Adrenal gland (tissue), 12 donors: ENCODE results near the gene CTXN2. TPM values are rescaled to one million over a fixed set of nuclear protein-coding genes. Genes with fewer than 3 reads are reported as not detected.
A peak's percentile ranks its signal among the peaks of the same experiment; 100 is the strongest.

Experiments used
- DNase-seq, 7 donors: peaks; one replicate each; pipeline ENCODE4 v3.0.0-alpha.2; 2019 to 2020
- H3K27ac ChIP-seq, 5 donors: fragments of 200-600 bp; sonication (generic) in 4 of 5; 1 replicate in 3 of 5; 2 replicates in 2 of 5; pipeline versions ENCODE4 v1.5.1 to v1.8.0; 2016 to 2020; ENCODE audit warnings: mild to moderate bottlenecking in 1 of 5
- H3K27me3 ChIP-seq: fragments of 200-600 bp; 2 replicates; pipeline ENCODE4 v1.8.0; 2021
- H3K36me3 ChIP-seq, 2 donors: fragments of 200-600 bp; replicated peaks in 1 of 2; 1 replicate in 1 of 2; 2 replicates in 1 of 2; pipeline versions ENCODE4 v1.5.1 to v1.8.0; 2018 to 2022
- H3K4me1 ChIP-seq, 2 donors: fragments of 200-600 bp; replicated peaks in 1 of 2; 1 replicate in 1 of 2; 2 replicates in 1 of 2; pipeline versions ENCODE4 v1.5.1 to v1.8.0; 2018 to 2021
- H3K4me3 ChIP-seq, 4 donors: fragments of 200-600 bp; sonication (generic) in 3 of 4; one replicate each; pipeline ENCODE4 v1.5.1; 2016 to 2018
- H3K9me3 ChIP-seq, 3 donors: fragments of 200-600 bp; sonication (generic) in 1 of 3; replicated peaks in 1 of 3; 1 replicate in 2 of 3; 2 replicates in 1 of 3; pipeline versions ENCODE4 v1.5.1 to v1.8.0; 2016 to 2021
- POLR2A ChIP-seq, 2 donors: fragments of 450-650 bp; IDR thresholded peaks; one replicate each; pipeline ENCODE4 v1.6.1; 2017; ENCODE audit warnings: antibody characterized with exemption in 2 of 2, mild to moderate bottlenecking in 2 of 2, moderate library complexity in 1 of 2
- WGBS, 4 donors: extraction: QIAGEN DNeasy Blood & Tissue Kit in 2 of 4; methylation state at CpG; one replicate each; pipeline versions ENCODE4 v1.1.5 to v1.1.7; 2013 to 2017; 5-methylcytosine and 5-hydroxymethylcytosine counted together
- intact Hi-C, 2 donors: fragments of 100-400 bp; cut with DNase I; formaldehyde crosslinking; loops; one replicate each; pipeline versions ENCODE4 v1.14.1 to v1.15.0; 2022 to 2023
- polyA plus RNA-seq, 3 donors: library from polyadenylated mRNA; stranded (reverse); fragments of 200-250 nt in 2 of 3; fragments of 350-450 nt in 1 of 3; fragmentation: Illumina TruSeq in 1 of 3; extraction: RNeasy Lipid Tissue Mini Kit (QIAGEN cat#74804) in 1 of 3; gene quantifications; one replicate each; pipeline ENCODE4 v1.2.3, GENCODE V29; 2013 to 2014
- total RNA-seq, 9 donors: library from RNA; depleted of rRNA in 4 of 9; stranded (reverse); fragments of >200 nt in 4 of 9; fragments of 120-200 nt in 1 of 9; fragmentation: NEBNext Ultra II Directional in 1 of 9; extraction: Animal tissue kit (Norgen Biotek cat#: 25700) in 1 of 9; gene quantifications; one replicate each; pipeline versions ENCODE4 v1.1.0 to v1.2.4, GENCODE V29; 2013 to 2023
- TF ChIP-seq, protein P1 (sequence below), 6 experiments: fragments of 450-650 bp in 4 of 6; fragments of 200-600 bp in 2 of 6; sonication (generic) in 1 of 6; IDR thresholded peaks; 1 replicate in 5 of 6; 2 replicates in 1 of 6; pipeline versions ENCODE4 v1.5.1 to v1.8.0; 2016 to 2021; ENCODE audit warnings: antibody characterized with exemption in 6 of 6, mild to moderate bottlenecking in 2 of 6, moderate library complexity in 1 of 6
- donor health status: healthy with polysubstance abuse.
- donor health status: Bipolar disorder and iron deficiency.
- donor health status: DM: yes; HTN: yes; CAD: no.
- donor health status: DM: no; HTN: no; CAD: no.
- donor health status: DM: no; HTN: no; CAD: no.
- donor health status: DM: yes; HTN: yes; CAD: no.

Gene CTXN2
- total and polyA plus RNA-seq, 12 donors, result 0.03 to 0.22 (median 0.09) TPM; not detected in 8

DNA sequence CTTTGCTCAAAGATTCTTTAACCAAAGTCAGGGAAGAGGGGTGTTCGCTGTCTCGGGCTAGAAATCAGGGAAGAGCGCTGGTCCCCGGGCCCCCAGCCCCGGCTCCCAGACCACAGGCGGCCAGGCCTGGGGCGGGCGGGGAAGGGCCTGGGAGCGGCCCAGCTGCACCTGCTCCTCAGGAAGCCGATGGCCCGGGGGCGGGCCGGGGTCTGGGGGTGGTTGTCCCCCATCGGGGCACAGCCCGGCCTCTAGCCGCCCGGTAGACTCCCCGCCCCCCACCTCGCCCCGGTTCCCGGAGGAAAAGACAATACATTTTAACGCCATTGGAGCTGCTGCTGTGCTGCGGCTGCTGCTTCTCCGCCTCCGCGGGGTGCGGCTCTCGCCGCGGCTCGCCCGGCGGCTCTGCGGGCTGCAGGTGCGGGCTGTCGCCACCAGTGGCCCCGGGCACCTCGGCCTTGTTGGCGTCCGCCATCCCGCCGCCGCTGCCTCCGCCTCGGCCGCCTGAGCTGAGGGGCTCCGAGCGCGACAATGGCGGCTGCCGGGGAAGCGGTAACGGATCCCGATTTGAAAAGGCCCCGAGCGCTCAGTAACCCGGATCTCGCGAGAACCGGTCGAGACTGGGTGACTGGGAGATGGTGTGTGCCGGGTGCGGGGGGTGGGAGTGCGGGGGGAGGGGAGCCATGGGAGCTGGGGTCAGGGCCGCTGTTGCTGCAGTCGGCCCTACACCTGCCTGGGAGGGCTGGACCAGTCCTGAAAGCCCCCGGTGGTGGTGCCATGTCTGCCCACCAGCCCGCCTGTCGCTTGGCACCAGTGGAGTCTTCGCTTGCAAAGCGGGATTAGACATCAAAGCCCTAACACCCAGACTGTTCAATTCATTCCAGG, 13.5 kb upstream of the CTXN2 start, which contains the start of gene MYEF2:
TSS of gene MYEF2 (minus strand) at position 530 of the 882 bp plus-strand sequence. CDS start at position 472, 58 bp downstream.
- no peaks in the 10 kb centered on the region for H3K27me3 ChIP-seq
- peak within 1 kb of the TSS; percentile 21 to 60 (median 34) for H3K4me3 ChIP-seq
- TF ChIP-seq POLR2A (IDR thresholded peaks at IDR 0.05), result peak; percentile 49 to 75
- TF ChIP-seq, protein P1, sequence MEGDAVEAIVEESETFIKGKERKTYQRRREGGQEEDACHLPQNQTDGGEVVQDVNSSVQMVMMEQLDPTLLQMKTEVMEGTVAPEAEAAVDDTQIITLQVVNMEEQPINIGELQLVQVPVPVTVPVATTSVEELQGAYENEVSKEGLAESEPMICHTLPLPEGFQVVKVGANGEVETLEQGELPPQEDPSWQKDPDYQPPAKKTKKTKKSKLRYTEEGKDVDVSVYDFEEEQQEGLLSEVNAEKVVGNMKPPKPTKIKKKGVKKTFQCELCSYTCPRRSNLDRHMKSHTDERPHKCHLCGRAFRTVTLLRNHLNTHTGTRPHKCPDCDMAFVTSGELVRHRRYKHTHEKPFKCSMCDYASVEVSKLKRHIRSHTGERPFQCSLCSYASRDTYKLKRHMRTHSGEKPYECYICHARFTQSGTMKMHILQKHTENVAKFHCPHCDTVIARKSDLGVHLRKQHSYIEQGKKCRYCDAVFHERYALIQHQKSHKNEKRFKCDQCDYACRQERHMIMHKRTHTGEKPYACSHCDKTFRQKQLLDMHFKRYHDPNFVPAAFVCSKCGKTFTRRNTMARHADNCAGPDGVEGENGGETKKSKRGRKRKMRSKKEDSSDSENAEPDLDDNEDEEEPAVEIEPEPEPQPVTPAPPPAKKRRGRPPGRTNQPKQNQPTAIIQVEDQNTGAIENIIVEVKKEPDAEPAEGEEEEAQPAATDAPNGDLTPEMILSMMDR (IDR thresholded peaks at IDR 0.05), result peak in 2 of 6 experiments; percentile 20 to 37
- no peaks in the 10 kb centered on the region for H3K36me3 ChIP-seq
- peaks cover 7 to 14% of the 10 kb centered on the region in 2 donors for H3K4me1 ChIP-seq
- DNase-seq, result peak; percentile 79 to 91 (median 83)
- H3K9me3 ChIP-seq, result no peaks in the 10 kb centered on the region
- intact Hi-C loops, result no loop called here
- peak within 1 kb of the TSS; percentile 17 to 91 (median 85) for H3K27ac ChIP-seq
- WGBS, 4 donors, result 0 to 3% (median 2%) methylated on average over 8 to 71 of the region's 71 CpGs

DNA sequence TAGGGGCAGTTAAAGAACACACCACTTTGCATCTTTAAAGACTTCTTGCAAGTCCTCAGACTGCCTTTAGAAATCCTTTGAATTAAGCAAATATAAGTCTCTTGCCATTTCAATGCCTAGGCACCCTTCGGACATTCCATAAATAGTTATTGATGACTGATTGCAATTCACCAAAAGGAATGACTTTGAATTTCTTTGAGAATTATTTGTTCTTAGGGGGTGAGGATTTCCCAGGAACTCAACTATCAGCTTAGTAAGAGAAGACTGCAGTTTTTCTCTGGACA, 12.9 kb upstream of the CTXN2 start:
- Histone ChIP-seq H3K4me1 (peaks cover 7 to 14% of the 10 kb centered on the region in 2 donors), H3K9me3 (no peaks in the 10 kb centered on the region), H3K27me3 (no peaks in the 10 kb centered on the region), H3K4me3 (peak overlapping the region in 1 of 4 donors; percentile 60), H3K27ac (peak overlapping the region in 2 of 5 donors; percentile 86 to 91), H3K36me3 (no peaks in the 10 kb centered on the region)
- intact Hi-C loops, result no loop called here
- no peak for TF ChIP-seq POLR2A (IDR thresholded peaks at IDR 0.05)
- TF ChIP-seq, protein P1 (IDR thresholded peaks at IDR 0.05), result no peak
- no peak for DNase-seq
- WGBS, 4 donors, result 85 to 94% (median 90%) methylated on average over 1 of the region's 1 CpG

- H3K36me3 ChIP-seq, result no peaks in the 10 kb centered on the region
- no peak for TF ChIP-seq POLR2A (IDR thresholded peaks at IDR 0.05)
- TF ChIP-seq, protein P1 (IDR thresholded peaks at IDR 0.05), result no peak
- intact Hi-C loops, result no loop called here
- WGBS, 4 donors, result 44 to 53% (median 45%) methylated on average over 2 of the region's 2 CpGs
- no peaks in the 10 kb centered on the region for H3K27me3 ChIP-seq
- H3K4me3 ChIP-seq, result no peak overlapping the region
- H3K27ac ChIP-seq, result no peak overlapping the region
- no peaks in the 10 kb centered on the region for H3K9me3 ChIP-seq
- H3K4me1 ChIP-seq, result no peaks in the 10 kb centered on the region
- no peak for DNase-seq
Measured at GRCh38 chr15:48182749-48183148, 8.7 kb upstream of the CTXN2 start.

- Histone ChIP-seq H3K9me3 (no peaks in the 10 kb centered on the region), H3K4me3 (no peak overlapping the region), H3K36me3 (no peaks in the 10 kb centered on the region), H3K27ac (no peak overlapping the region), H3K4me1 (no peaks in the 10 kb centered on the region), H3K27me3 (no peaks in the 10 kb centered on the region)
- TF ChIP-seq POLR2A (IDR thresholded peaks at IDR 0.05), result no peak
- TF ChIP-seq, protein P1 (IDR thresholded peaks at IDR 0.05), result no peak
- intact Hi-C loops, result no loop called here
- 66 to 77% (median 73%) methylated on average over 3 of the region's 3 CpGs for WGBS, 4 donors
- DNase-seq, result no peak
Measured at GRCh38 chr15:48185529-48185928, 5.9 kb upstream of the CTXN2 start.
